PFSK-1 (cell line): ENCODE measurements around the gene DCTN4.

Source experiments
- POLR2AphosphoS5 ChIP-seq: IDR thresholded peaks from 2 replicates; pipeline ENCODE4 v1.6.1; 2012; ENCODE audit warnings: low read depth, mild to moderate bottlenecking, control low read depth, low read length, moderate library complexity
- REST ChIP-seq, 2 experiments: IDR thresholded peaks; 2 replicates each; pipeline versions ENCODE4 v1.6.1 to v1.8.0; 2011 to 2012; ENCODE audit warnings: low read depth in 2 of 2, low read length in 2 of 2, control low read depth in 1 of 2, inconsistent platforms in 1 of 2, mild to moderate bottlenecking in 1 of 2, moderate library complexity in 1 of 2; ENCODE audit not compliant: insufficient read depth in 1 of 2
- SIN3A ChIP-seq: IDR thresholded peaks from 2 replicates; pipeline ENCODE4 v1.6.1; 2012; ENCODE audit warnings: mild to moderate bottlenecking, low read length, moderate library complexity, borderline replicate concordance; ENCODE audit not compliant: insufficient read depth
- TAF1 ChIP-seq: IDR thresholded peaks from 2 replicates; pipeline ENCODE4 v1.6.1; 2012; ENCODE audit warnings: low read length, control low read depth, borderline replicate concordance; ENCODE audit not compliant: insufficient read depth

- no peak for TF ChIP-seq REST (IDR thresholded peaks at IDR 0.05; ENCODE audit: insufficient read depth in 1 of 2, low read depth in 2 of 2, low read length in 2 of 2)
- no peak for TF ChIP-seq POLR2AphosphoS5
- TF ChIP-seq TAF1 = no peak
- no peak for TF ChIP-seq SIN3A
Observed at GRCh38 chr5:150663936-150664335, 94.9 kb downstream of the DCTN4 start.
